ENCODE results near the gene CUBN.
"Not testable (repeated sequence)": the region's sequence is repeated elsewhere in the genome, so short reads cannot be mapped to it uniquely, and the experiment has no call there.

Gene CUBN

GRCh38 chr10:16853201-16853600 is 276.4 kb downstream of the CUBN start:
- TF ChIP-seq ZNF274 (IDR thresholded peaks at IDR 0.05; ENCODE audit: low read depth, low read length) = no peak
- H3K4me3 ChIP-seq (ENCODE audit: low read length) = no peak overlapping the region

DNA sequence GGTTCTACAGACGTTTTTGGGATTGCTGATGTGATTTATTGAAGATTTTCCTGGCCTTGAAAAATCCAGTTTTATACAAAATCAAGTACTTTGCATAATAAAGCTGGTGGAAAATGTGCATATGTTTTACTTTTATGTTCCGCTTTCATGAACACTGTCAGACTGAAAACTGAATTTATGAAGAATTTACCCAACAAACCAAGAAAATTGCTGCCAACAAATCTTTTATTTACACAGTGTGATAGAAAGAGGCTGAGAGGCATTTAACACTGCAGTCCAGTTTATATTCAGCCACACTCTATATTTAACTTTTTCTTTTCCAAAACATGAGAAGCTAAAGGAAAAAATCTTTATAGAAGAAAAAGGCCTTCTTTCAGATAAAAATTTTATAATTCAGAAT is 277.0 kb downstream of the CUBN start:
- no peak overlapping the region for H3K4me3 ChIP-seq (ENCODE audit: low read length)
- no peak for TF ChIP-seq ZNF274 (IDR thresholded peaks at IDR 0.05; ENCODE audit: low read depth, low read length)

- no peak overlapping the region for H3K4me3 ChIP-seq (ENCODE audit: low read length)
- no peak for TF ChIP-seq ZNF274 (IDR thresholded peaks at IDR 0.05; ENCODE audit: low read depth, low read length)
Measured at GRCh38 chr10:16848562-16849154, 281.0 kb downstream of the CUBN start.

- TF ChIP-seq ZNF274 (IDR thresholded peaks at IDR 0.05; ENCODE audit: low read depth, low read length) = no peak
Measured at GRCh38 chr10:16847644-16848043, 282.0 kb downstream of the CUBN start.

GRCh38 chr10:16845248-16845647 is 284.4 kb downstream of the CUBN start:
- H3K4me3 ChIP-seq (ENCODE audit: low read length) = no peak overlapping the region
- no peak for TF ChIP-seq ZNF274 (IDR thresholded peaks at IDR 0.05; ENCODE audit: low read depth, low read length)

More at GRCh38 chr10:16847644-16848043, 282.0 kb downstream of the CUBN start:
- no peak overlapping the region for H3K4me3 ChIP-seq (ENCODE audit: low read length)

DNA sequence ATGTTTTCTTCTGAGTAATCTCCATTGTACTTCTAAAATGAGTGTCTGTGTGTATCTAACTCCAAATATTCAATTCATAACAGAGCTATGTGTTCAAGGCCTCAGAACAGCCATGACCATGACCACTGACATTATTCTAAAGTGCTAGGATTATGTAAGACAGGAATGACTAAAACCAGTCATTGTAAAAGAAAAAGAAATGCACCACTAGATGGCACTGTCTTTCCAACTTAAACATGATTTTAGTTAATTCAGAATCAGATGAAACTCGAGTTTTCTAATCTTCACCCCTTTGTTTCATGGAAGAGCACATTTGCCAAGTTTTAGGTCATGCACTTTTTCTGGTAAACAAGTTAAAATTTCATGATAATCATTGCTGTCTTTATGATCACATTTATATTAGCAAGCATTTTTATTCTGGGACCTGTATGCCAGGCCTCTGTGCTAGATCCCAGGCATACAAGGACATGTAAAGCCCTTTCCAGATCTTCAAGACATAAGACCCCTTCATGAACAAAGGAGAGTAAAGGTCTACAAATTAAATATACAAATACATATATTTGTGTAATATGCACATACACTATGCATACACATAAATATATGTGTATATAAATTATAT is 286.2 kb downstream of the CUBN start:
- H3K4me3 ChIP-seq (ENCODE audit: low read length) = no peak overlapping the region
- no peak for TF ChIP-seq ZNF274 (IDR thresholded peaks at IDR 0.05; ENCODE audit: low read depth, low read length)

DNA sequence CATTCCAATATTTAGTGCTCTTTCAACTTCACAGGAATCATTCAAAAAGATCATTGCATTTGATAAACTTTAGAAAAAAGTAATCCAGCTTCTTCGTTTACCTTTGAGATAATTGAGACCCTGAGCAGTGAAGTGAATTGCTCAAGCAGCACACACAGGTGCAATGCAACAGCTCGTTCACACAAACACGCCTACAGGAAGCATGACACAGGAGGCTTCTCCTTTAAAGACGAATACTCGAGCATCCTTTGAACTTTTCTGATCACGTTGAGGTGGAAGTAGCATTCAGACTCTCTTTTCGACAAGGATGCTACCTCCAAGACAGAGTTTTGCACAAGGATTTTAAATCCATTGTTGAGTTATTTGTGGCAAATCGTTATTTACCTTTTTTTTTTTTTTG is 294.4 kb downstream of the CUBN start:
- TF ChIP-seq ZNF274 (IDR thresholded peaks at IDR 0.05; ENCODE audit: low read depth, low read length) = no peak
- H3K4me3 ChIP-seq (ENCODE audit: low read length) = no peak overlapping the region

GRCh38 chr10:16832351-16833080 is 297.1 kb downstream of the CUBN start:
- TF ChIP-seq ZNF274 (IDR thresholded peaks at IDR 0.05; ENCODE audit: low read depth, low read length) = no peak
- H3K4me3 ChIP-seq (ENCODE audit: low read length) = no peak overlapping the region

DNA sequence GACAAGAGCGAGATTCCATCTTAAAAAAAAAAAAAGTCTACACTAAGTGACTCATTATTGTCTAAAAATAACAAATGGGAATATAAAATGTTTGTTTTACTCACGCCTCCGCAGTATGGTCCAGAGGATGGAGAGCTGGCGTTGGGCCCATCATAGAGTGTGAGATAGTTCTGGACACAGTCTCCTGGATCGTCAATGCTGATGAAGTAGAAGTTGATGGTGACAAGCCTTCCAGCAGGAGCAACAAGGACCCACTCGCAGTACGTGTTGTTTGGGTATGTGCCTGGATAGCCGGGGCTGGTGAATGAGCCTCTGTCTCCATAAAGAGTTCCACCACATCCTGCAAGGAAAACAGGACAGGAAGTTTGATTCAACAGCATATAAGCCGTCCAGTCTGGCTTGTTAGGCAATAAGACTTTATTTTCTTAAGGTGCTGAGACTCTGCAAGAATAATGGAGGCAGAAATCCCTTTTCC is 300.9 kb downstream of the CUBN start:
- TF ChIP-seq ZNF274 (IDR thresholded peaks at IDR 0.05; ENCODE audit: low read depth, low read length) = no peak
- H3K4me3 ChIP-seq (ENCODE audit: low read length) = no peak overlapping the region

DNA sequence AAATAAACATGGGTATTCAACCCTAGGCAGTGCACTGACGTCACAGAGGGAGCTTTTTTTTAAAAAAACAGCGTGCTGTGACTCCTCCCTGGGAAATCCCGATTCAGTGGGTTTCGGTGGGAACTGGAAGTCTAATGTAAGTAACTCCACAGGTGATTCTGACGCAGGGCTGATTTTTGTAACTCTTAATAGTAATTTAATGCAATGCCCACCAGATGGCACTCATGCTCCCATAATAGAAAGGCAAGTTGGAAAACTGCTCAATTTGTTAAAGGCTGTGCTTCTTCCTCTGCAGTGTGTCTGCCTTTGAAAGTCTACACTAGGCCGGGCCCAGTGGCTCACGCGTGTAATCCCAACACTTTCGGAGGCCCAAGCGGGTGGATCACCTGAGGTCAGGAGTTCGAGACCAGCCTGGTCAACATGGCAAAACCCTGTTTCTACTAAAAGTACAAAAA is 301.5 kb downstream of the CUBN start:
- no peak overlapping the region for H3K4me3 ChIP-seq (ENCODE audit: low read length)
- TF ChIP-seq ZNF274 (IDR thresholded peaks at IDR 0.05; ENCODE audit: low read depth, low read length) = no peak

DNA sequence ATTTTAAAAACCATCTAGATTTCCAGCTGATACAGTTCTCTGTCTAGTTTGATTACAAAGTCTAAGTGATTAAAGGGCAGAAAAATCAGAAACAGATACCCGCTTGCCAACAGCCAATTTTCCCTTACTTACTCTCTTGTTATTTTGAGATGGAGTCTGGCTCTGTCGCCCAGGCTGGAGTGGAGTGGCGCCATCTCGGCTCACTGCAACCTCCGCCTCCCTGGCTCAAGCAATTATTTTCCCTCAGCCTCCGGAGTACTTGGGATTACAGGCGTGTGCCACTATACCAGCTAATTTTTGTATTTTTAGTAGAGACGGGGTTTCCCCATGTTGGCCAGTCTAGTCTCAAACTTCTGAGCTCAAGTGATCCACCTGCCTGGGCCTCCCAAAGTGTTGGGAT is 302.1 kb downstream of the CUBN start:
- H3K4me3 ChIP-seq (ENCODE audit: low read length) = not testable (repeated sequence)

DNA sequence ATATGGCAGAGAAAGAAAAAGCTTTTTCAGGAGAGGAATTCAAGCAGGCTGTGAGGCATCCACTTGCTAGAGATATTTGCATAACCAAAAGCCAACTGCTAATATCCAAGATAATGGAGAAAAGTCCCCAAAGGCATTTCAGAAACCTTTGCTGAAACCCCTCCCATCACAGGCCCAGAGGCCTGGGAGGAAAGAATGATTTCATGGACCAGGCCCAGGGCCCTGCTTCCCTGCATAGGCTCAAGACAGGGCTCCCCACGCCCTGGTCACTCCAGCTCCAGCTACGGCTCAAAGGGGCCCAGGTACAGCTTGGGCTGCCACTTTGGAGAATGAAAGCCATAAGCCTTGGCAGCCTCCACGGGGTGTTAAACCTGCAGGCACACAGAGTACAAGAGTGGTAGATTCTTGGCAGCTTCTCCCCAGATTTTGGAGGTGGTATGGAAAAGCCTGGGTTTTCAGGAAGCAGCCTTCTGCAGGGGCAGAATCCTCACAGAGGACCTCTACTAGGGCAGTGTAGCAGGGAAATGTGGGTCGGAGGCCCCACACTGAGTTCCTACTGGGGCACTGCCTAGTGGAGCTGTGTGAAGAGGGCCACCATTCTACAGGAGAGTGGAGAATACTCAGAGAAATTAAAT is 306.8 kb downstream of the CUBN start:
- TF ChIP-seq ZNF274 (IDR thresholded peaks at IDR 0.05; ENCODE audit: low read depth, low read length) = no peak
- H3K4me3 ChIP-seq (ENCODE audit: low read length) = no peak overlapping the region

- no peak for TF ChIP-seq ZNF274 (IDR thresholded peaks at IDR 0.05; ENCODE audit: low read depth, low read length)
- no peak overlapping the region for H3K4me3 ChIP-seq (ENCODE audit: low read length)
Measured at GRCh38 chr10:16822027-16822426, 307.6 kb downstream of the CUBN start.

DNA sequence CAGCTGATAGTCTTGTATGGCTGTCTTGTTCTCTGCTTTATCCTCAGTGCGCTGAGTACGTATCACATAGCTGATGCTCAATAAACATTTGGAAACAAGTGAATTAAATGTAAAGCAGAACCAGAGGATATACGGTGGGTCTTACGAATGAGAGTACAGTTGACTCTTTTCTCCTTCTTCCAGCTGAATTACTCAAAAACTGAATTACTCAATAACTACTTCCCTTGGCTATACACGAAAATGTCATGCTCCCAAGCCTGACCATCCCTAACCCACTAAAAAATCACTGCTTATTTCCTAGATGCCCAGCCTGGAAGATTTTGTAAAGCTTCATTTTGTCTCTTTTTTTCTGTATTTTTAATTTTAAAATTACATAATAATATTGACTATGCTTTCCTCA is 309.2 kb downstream of the CUBN start:
- no peak overlapping the region for H3K4me3 ChIP-seq (ENCODE audit: low read length)
- no peak for TF ChIP-seq ZNF274 (IDR thresholded peaks at IDR 0.05; ENCODE audit: low read depth, low read length)

DNA sequence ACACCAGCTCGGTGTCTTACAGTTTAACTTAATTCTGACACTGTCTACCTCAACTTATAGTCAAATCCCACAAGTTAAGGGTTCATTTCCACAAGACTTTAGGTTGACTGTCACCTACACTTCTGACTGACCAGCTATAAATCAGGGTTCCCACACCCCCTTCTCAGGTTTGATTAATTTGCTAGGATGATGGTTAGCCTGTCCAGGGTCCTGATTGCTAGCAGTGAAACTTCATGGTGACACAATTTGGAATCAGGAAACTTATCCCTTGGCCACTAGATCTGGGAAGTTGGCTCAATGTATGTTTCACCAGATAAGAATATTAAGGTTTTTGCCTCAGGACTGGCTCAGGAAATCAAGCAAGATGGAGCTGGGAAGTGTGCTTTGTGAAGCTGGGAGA is 309.6 kb downstream of the CUBN start:
- no peak overlapping the region for H3K4me3 ChIP-seq (ENCODE audit: low read length)
- no peak for TF ChIP-seq ZNF274 (IDR thresholded peaks at IDR 0.05; ENCODE audit: low read depth, low read length)

Data from GM08714 (cell line).